Measurements from ENCODE around the gene KRTAP20-1.

Gene KRTAP20-1, protein sequence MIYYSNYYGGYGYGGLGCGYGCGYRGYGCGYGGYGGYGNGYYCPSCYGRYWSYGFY

DNA sequence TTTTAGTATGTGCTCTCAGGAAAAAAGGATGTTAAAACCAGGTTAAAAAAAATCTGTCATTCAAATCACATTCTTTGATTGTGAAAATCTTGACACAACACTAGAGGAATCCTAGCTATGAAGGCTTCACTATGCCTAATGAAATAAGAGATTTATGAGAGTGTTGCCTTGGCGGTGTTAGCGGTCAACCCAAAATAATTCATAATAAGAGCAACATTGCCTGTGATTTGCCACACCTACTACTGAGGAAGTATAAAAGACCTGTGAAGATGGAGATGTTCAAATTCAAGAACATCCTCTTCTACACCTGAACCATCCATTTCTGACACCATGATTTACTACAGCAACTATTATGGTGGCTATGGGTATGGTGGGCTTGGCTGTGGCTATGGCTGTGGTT, at the start of gene KRTAP20-1:
Gene KRTAP20-1 (plus strand): TSS at position 301 of the 400 bp plus-strand sequence. CDS start 30 bp downstream, at position 331.
- no peak for DNase-seq (ENCODE audit: low read depth)

- DNase-seq (ENCODE audit: low read depth): no peak
Measured at GRCh38 chr21:30567617-30568016, 48.6 kb upstream of the KRTAP20-1 start.

DNA sequence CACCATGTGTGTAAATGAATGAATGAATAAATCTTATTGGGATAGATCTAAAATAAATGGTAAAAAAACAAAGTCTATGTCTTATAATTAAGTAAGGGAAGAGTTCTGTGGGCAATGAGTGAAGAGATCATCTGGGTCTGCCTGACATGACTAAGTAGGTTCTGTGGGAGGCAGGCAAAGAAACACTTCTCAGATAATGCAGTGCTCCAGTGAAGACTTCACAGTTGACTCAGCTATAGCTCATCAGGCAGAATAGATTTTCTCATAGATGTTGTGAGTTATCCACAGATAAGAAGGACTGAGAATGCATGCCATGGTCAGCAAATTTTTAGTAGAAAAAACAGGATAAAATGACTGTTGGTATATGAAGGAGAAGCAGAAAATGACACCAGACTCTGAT, 38.5 kb upstream of the KRTAP20-1 start:
- DNase-seq (ENCODE audit: low read depth): no peak

DNA sequence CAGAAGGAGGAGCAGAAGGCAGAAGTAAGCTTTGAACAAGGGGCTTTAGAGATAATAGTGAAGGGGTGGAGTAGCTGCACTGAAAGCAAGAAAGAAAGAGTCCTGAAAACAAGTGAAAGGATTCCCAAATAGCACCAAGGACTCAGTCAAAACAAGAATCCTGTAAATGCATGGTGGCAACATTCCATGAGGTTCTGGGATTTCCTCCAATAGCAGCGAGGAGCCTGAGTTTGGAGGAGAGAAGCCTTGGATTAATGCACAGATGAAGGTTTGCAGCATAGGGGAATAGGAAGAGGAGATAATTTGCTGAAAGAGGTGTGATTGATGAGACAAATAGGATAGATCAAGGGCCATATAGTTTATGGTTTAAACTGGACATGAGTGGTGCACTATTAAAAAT, 36.9 kb upstream of the KRTAP20-1 start:
- no peak for DNase-seq (ENCODE audit: low read depth)

GRCh38 chr21:30580132-30580531, 36.1 kb upstream of the KRTAP20-1 start:
- no peak for DNase-seq (ENCODE audit: low read depth)

- DNase-seq (ENCODE audit: low read depth): no peak
Measured at GRCh38 chr21:30582870-30583269, 33.4 kb upstream of the KRTAP20-1 start.

- no peak for DNase-seq (ENCODE audit: low read depth)
Measured at GRCh38 chr21:30590297-30590696, 25.9 kb upstream of the KRTAP20-1 start, which contains the start of gene KRTAP22-2. TSS of gene KRTAP22-2 (minus strand) at chr21:30590397.

- DNase-seq (ENCODE audit: low read depth): no peak
Measured at GRCh38 chr21:30592140-30592539, 24.1 kb upstream of the KRTAP20-1 start, which contains the start of gene KRTAP6-3. TSS of gene KRTAP6-3 (plus strand) at chr21:30592440. CDS start at chr21:30592446, 6 bp downstream.

GRCh38 chr21:30598802-30599201, 17.4 kb upstream of the KRTAP20-1 start, which contains the start of gene KRTAP6-2:
TSS of gene KRTAP6-2 (minus strand) at chr21:30598902. CDS start at chr21:30598874, 28 bp downstream.
- no peak for DNase-seq (ENCODE audit: low read depth)

DNA sequence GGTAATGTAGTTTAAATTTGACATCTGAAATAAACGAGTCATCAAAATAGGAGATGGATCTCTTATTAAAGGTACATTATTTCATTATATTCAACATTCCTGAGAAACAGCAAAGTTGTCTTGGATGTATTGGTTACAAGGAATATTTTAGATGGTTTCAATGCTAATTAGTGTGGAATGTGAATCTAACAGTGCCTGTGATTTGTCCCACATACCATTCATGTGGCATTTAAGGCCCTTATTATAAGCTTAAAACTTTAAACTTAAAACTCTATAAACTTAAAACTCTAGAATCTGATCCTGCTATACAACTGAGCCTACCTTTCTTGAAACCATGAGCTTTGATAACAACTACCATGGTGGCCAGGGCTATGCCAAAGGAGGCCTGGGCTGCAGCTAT, 15.4 kb upstream of the KRTAP20-1 start, which contains the start of gene KRTAP22-1:
Gene KRTAP22-1 (plus strand): TSS at position 301 of the 400 bp plus-strand sequence.
- no peak for DNase-seq (ENCODE audit: low read depth)

- DNase-seq (ENCODE audit: low read depth): no peak
Measured at GRCh38 chr21:30605968-30606367, 10.3 kb upstream of the KRTAP20-1 start.

- no peak for DNase-seq (ENCODE audit: low read depth)
Measured at GRCh38 chr21:30612132-30612531, 4.1 kb upstream of the KRTAP20-1 start.

GRCh38 chr21:30613836-30614235, 2.4 kb upstream of the KRTAP20-1 start, which contains the start of gene KRTAP6-1:
TSS of gene KRTAP6-1 (minus strand) at chr21:30613930. CDS start at chr21:30613904, 26 bp downstream.
- no peak for DNase-seq (ENCODE audit: low read depth)

DNA sequence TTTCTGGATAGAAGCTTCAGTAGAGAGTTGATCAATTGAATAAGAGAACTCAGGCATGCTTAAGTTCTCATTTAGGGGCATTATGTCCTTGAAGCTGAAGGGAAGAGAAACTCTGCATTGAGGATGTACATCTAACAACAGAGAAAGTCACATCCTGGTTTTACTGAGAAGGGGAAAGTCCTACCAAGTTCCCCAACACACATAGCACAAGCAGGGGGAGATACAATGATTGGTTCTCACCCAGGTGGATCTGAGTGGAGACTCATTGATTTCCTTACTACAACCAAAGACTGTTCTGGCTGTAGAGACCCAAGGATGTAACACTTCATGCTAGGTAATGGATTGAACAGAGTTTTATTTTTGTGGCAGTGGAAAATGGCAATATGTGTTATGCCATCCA, 1.0 kb upstream of the KRTAP20-1 start:
- no peak for DNase-seq (ENCODE audit: low read depth)

DNA sequence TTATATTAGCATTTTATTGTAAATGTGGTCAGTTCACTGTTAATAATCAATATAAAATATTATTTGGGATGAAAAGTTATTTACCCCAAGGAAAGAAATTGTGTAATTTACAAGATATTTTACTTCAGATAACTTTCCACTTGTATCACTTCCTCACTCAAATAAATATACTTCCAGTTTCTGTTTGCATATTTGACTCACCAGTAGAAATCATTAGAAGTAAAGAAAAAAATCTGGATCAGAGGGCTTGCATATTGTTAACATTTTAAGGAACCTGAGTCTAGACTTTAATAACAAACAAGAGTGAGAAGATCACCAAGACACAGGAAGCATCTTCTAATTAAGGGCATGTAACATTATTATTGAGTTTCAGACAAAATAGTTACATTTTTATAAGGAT, 3.9 kb downstream of the KRTAP20-1 start:
- no peak for DNase-seq (ENCODE audit: low read depth)

GRCh38 chr21:30620522-30620921, 4.3 kb downstream of the KRTAP20-1 start, which contains the start of gene KRTAP20-4:
TSS of gene KRTAP20-4 (plus strand) at chr21:30620627.
- no peak for DNase-seq (ENCODE audit: low read depth)

GRCh38 chr21:30623362-30623761, 7.1 kb downstream of the KRTAP20-1 start:
- no peak for DNase-seq (ENCODE audit: low read depth)

DNA sequence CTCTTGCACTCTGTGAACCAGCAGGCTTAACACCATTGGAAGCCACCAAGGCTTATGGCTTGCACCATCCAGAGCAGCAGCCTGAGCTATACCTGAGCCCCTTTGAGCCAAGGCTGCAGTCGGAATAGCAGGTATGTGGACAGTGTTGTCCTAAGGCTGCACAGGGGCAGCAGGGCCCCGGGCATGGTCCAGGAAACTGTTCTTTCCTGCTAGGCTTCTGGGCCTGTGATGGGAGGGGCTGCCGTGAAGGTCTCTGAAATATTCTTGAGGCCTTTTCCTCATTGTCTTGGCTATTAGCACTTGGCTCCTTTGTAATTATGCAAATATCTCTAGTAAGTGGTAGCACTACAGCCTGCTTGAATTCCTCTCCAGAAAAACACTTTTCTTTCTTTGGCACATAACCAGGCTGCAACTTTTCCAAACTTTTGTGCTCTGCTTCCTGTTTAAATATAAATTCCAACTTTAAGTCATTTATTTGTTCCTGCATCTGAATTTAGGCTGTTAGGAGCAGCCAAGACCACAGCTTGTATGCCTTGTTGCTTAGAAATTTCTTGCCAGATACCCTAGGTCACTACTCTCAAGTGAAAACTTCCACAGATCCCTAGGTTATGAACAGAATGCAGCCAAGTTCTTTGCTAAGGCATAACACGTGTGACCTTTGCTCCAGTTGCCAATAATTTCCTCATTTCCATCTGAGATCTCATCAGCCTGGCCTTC, 9.4 kb downstream of the KRTAP20-1 start:
- no peak for DNase-seq (ENCODE audit: low read depth)

DNA sequence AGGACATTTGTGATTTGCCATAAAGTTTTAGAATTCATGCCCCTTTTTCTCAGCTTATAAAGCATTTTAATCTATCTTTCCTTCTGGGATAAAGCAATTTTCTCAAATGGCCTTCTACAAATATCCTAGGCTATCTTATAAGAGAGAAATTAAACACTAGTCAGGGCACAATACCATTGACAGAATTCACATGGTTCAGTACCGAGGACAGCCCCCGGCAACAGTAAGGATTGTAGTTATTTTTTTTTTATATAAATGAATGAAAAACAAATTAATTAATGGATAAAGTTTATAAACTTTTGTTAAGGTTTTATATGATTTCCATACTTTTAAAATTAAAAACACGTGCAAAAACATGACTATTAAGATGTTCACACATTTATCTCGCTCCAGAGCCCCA, 11.9 kb downstream of the KRTAP20-1 start:
- no peak for DNase-seq (ENCODE audit: low read depth)

- DNase-seq (ENCODE audit: low read depth): no peak
Measured at GRCh38 chr21:30629200-30629599, 13.0 kb downstream of the KRTAP20-1 start.

- DNase-seq (ENCODE audit: low read depth): no peak
Measured at GRCh38 chr21:30634906-30635305, 18.7 kb downstream of the KRTAP20-1 start, which contains the start of gene KRTAP20-2. TSS of gene KRTAP20-2 (plus strand) at chr21:30635206. CDS start at chr21:30635264, 58 bp downstream.

- DNase-seq (ENCODE audit: low read depth): no peak
Measured at GRCh38 chr21:30638686-30639085, 22.5 kb downstream of the KRTAP20-1 start.

DNA sequence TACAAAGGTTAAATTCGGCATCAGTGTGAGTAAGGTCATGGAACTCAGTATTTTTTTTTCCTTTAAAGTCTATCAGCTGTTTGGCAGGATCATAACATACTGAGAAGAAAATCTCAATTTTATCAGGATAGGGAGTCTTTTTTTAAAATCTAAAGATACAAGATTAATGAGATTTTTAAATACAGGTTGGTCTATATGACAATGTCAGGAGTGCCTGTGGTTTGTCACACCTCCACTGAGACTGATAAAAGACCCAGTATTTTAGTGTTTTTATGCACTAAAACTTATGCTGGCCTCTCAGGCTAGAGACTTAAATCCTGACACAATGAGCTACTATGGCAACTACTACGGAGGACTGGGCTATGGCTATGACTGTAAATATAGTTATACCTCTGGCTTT, 26.3 kb downstream of the KRTAP20-1 start, which contains the start of gene KRTAP20-3:
Gene KRTAP20-3 (plus strand): TSS at position 301 of the 400 bp plus-strand sequence.
- no peak for DNase-seq (ENCODE audit: low read depth)
